ENCODE measurements around the gene TMEM178B.

The TMEM178B gene

GRCh38 chr7:141460781-141461715, 387.2 kb downstream of the TMEM178B start:
- Histone ChIP-seq H3K4me3 (replicated peaks; ENCODE audit: insufficient read depth, low read length) (no peak overlapping the region), H3K27me3 (ENCODE audit: insufficient read depth, poor library complexity, severe bottlenecking) (no peaks in the 10 kb centered on the region), H3K27ac (replicated peaks) (no peak overlapping the region)
- TF ChIP-seq POLR2AphosphoS5 (IDR thresholded peaks at IDR 0.05; ENCODE audit: low read depth): no peak
- no peak for TF ChIP-seq REST (IDR thresholded peaks at IDR 0.05; ENCODE audit: insufficient replicate concordance, low read depth)
- no peak for TF ChIP-seq GABPA (IDR thresholded peaks at IDR 0.05; ENCODE audit: low read depth)
- TF ChIP-seq CTCF (IDR thresholded peaks at IDR 0.05; ENCODE audit: insufficient read depth, low read length): no peak
- TF ChIP-seq SPI1 (IDR thresholded peaks at IDR 0.05; ENCODE audit: borderline replicate concordance, low read depth): no peak
- no peak for DNase-seq (ENCODE audit: low read depth in 1 of 2, low spot score in 1 of 2)

- no peak for TF ChIP-seq GABPA (IDR thresholded peaks at IDR 0.05; ENCODE audit: low read depth)
- TF ChIP-seq REST (IDR thresholded peaks at IDR 0.05; ENCODE audit: insufficient replicate concordance, low read depth): no peak
- no peak for TF ChIP-seq CTCF (IDR thresholded peaks at IDR 0.05; ENCODE audit: insufficient read depth, low read length)
- no peak for TF ChIP-seq SPI1 (IDR thresholded peaks at IDR 0.05; ENCODE audit: borderline replicate concordance, low read depth)
- no peak for TF ChIP-seq POLR2AphosphoS5 (IDR thresholded peaks at IDR 0.05; ENCODE audit: low read depth)
- no peaks in the 10 kb centered on the region for H3K27me3 ChIP-seq (ENCODE audit: insufficient read depth, poor library complexity, severe bottlenecking)
- no peak for DNase-seq (ENCODE audit: low read depth in 1 of 2, low spot score in 1 of 2)
- no peak overlapping the region for H3K27ac ChIP-seq (replicated peaks)
- H3K4me3 ChIP-seq (replicated peaks; ENCODE audit: insufficient read depth, low read length): no peak overlapping the region
Observed at GRCh38 chr7:141461924-141462323, 388.1 kb downstream of the TMEM178B start.

- no peak overlapping the region for H3K27ac ChIP-seq (replicated peaks)
- H3K27me3 ChIP-seq (ENCODE audit: insufficient read depth, poor library complexity, severe bottlenecking): no peaks in the 10 kb centered on the region
- TF ChIP-seq SPI1 (IDR thresholded peaks at IDR 0.05; ENCODE audit: borderline replicate concordance, low read depth): no peak
- TF ChIP-seq POLR2AphosphoS5 (IDR thresholded peaks at IDR 0.05; ENCODE audit: low read depth): no peak
- TF ChIP-seq REST (IDR thresholded peaks at IDR 0.05; ENCODE audit: insufficient replicate concordance, low read depth): no peak
- DNase-seq (ENCODE audit: low read depth in 1 of 2, low spot score in 1 of 2): no peak
- no peak overlapping the region for H3K4me3 ChIP-seq (replicated peaks; ENCODE audit: insufficient read depth, low read length)
Observed at GRCh38 chr7:141462958-141463357, 389.1 kb downstream of the TMEM178B start.
